GM10847 (cell line): Measurements from ENCODE around the gene BICD1.

Experiments
- POLR2A ChIP-seq: IDR thresholded peaks from 2 replicates; pipeline ENCODE4 v1.6.1; 2011; ENCODE audit not compliant: insufficient read length; ENCODE audit errors: extremely low read depth

BICD1 gene

DNA sequence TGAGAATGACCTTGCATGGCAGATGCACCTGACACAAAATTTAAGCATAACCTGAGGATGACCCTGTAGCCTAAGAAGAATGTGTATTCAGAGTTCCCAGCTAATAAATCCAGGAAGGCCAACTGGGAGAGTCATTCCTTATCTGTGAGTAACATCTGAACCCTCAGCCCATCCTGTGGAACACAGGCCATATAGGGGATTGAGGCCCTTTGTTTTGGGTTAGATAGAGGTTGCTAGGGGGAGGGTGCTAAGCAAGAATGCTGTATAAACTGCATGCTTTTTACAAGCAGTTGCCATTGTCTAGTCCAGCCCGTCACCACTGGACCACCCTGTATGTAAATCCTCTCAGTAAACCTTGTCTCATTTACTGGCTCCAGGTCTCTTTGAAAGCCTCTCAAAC lies 77.0 kb downstream of the BICD1 start:
- TF ChIP-seq POLR2A: no peak

DNA sequence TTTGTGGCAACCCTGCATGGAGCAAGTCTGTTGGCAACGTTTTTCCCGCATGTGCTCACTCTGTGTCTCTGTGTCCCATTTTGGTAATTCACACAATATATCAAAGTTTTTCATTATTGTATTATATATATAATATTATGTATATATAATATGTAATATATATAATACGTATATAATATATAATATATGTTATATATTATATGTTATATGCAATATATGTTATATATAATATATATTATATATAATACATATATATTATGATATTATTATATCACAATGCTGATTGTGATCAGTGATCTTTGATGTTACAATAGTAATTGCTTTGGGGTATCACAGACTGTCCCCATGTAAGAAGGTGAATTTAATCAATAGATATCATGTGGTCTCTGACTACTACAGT lies 84.8 kb downstream of the BICD1 start:
- no peak for TF ChIP-seq POLR2A

DNA sequence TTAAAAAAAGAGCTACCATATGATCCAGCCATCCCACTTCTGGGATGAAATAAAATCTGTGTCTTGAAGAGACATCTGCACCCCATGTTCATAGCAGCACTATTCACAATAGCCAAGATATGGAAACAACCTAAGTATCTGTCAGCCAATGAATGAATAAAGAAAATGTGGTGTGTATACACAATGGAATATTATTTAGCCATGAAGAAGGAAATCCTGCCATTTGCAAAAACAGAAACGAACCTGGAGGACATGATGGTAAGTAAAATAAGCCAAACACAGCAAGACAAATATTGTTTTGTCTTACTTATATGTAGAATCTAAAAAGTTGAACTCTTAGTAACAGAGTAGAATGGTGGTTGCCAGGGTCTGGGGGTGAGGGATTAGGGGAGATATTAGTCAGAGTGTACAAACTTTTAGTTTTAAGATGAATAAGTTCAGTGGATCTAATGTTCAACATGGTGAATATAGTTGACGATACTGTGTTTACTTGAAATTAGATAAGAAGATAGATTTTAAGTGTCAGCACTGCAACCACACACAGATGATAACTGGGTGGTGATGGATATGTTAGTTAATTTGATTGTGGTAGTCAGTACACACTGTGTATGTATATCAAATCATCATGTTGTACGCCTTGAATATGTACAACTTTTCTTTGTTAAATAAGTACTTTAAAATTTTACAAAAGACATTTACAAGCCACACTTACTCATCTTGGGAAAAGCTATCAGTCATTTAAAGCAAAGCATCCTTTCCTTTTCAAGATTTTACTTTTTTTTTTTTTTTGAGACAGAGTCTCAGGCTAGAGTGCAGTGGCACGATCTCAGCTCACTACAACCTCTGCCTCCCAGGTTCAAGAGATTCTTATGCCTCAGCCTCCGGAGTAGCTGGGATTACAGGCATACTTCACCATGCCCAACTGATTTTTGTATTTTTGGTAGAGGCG lies 89.9 kb downstream of the BICD1 start:
- TF ChIP-seq POLR2A: no peak

DNA sequence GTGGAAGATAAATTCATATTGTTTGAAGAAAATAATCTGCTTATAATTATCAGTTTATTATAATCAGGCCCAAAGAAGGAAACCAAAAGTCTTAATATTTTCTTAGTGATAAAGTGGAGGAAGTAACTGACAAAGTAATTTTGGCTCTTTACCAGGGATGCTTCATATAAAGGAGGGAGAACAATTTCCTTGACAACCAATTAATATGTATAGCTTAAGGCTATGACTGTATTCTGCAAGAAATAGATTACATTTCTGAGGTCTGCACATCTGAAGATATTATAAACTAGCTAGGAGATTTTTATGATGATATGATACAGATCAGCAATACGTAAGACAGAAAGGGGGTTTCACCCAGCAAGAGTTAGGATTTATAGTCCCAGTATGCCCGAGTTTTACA lies 90.8 kb downstream of the BICD1 start:
- no peak for TF ChIP-seq POLR2A

DNA sequence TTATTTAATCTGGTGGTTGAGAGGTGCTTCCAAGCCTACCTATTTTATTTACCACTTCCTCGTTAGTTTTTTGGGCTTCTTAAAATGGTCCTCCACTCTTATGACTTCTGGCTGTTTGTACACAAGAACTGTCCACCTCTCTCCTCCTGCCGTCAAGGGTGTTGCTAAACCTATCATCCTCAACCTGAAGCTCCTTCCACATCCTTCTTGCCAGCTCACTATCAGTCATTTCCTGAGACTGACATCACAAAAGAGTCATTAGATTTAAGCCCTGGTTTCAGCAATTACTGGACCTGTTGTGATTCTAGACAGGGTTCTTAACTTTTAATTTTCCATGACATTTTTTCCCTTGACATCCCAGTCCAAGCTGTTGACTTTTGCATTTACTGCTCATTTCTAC lies 91.9 kb downstream of the BICD1 start:
- TF ChIP-seq POLR2A: no peak

GRCh38 chr12:32201096-32201495 lies 94.4 kb downstream of the BICD1 start:
- TF ChIP-seq POLR2A: no peak

- no peak for TF ChIP-seq POLR2A
Observed at GRCh38 chr12:32201976-32202375, 95.3 kb downstream of the BICD1 start.

GRCh38 chr12:32205731-32206130 lies 99.1 kb downstream of the BICD1 start:
- no peak for TF ChIP-seq POLR2A

GRCh38 chr12:32208355-32208754 lies 101.7 kb downstream of the BICD1 start:
- TF ChIP-seq POLR2A: no peak

- no peak for TF ChIP-seq POLR2A
Observed at GRCh38 chr12:32211066-32211899, 104.6 kb downstream of the BICD1 start.

DNA sequence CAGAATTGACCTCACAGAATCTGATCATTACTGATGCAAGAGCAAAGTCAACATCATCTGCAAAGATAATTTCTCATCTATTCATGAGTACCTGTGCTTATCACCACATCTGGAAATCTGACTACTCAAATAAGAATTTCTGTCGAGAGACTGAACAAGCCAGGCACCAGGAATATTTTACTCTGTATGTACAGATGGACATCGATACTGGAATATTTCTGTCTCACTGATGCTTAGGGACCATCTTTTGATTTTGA lies 105.2 kb downstream of the BICD1 start:
- no peak for TF ChIP-seq POLR2A

- TF ChIP-seq POLR2A: no peak
Observed at GRCh38 chr12:32214723-32215122, 108.1 kb downstream of the BICD1 start.

DNA sequence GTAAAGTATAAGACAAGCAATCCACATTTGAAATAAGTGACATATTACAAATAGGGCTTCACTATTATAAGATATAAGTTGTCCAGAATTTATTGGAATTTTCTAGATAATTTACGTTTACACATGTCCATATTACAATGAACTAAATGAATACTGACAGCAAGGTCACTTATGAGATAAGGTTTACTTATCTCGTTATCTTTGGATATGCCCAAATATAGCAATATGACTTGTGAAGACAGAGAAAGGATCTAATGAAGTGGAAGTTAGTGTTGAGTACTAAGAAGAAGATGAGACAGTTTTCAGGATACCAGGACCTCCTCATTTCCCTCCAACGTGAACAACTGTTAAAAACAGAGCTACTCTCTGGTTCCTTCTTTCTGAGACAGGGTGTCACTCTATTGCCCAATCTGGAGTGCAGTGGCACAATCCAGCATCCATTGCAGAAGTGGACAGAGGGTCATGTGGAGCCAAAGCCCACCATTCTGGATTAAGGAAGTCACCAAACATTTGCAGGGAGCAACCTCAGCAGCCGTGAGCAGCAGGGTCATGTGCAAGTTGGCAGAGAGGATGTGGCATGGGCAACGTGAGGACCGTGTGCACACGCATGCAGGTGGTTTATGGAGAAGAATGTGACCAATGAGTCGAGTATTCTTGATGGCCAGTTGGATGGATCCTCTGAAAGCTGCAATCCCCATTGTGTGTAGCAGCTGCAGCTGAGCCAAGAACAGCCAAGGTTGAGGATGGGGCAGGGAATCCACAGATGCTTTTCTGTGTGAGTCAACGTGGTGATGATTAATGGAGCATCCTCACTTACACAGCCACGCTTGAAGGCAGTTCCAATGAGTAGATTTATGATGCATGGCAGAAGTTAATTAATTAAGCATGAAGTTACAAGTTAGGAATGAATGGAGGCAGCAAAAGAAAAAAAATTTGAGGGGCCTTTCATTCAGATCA lies 111.0 kb downstream of the BICD1 start:
- TF ChIP-seq POLR2A: no peak

GRCh38 chr12:32223941-32224340 lies 117.3 kb downstream of the BICD1 start:
- TF ChIP-seq POLR2A: no peak

GRCh38 chr12:32226768-32227167 lies 120.1 kb downstream of the BICD1 start:
- no peak for TF ChIP-seq POLR2A
